K562 (cell line): ENCODE data around the gene SLC48A1. TPM values are rescaled to one million over a fixed set of nuclear protein-coding genes. Genes with fewer than 3 reads are reported as not detected.

Experiments used
- ARID3A ChIP-seq: IDR thresholded peaks from 2 replicates; pipeline ENCODE4 v1.6.1; 2012; ENCODE audit warnings: low read depth, low read length, improper control_type of control experiment, borderline replicate concordance
- DEAF1 ChIP-seq: fragments of 450-650 bp; formaldehyde crosslinking; IDR thresholded peaks from 2 replicates; pipeline ENCODE4 v1.4.0; 2020; ENCODE audit warnings: mild to moderate bottlenecking, moderate library complexity
- ELF1 ChIP-seq: fragments of 200-800 bp; sonication (Bioruptor generic); IDR thresholded peaks from 2 replicates; pipeline ENCODE4 v1.6.1; 2016; ENCODE audit warnings: missing genetic modification characterization, missing compliant biosample characterization
- HSF4 ChIP-seq: fragments of 250-450 bp; sonication (Bioruptor Pico); IDR thresholded peaks from 2 replicates; pipeline ENCODE4 v2.1.2; 2022; ENCODE audit warnings: mild to moderate bottlenecking, moderate library complexity, borderline replicate concordance
- PTRF ChIP-seq: fragments of 450-650 bp; IDR thresholded peaks from 2 replicates; pipeline ENCODE4 v1.6.1; 2016; ENCODE audit warnings: mild to moderate bottlenecking, missing genetic modification characterization, missing compliant biosample characterization
- SIN3A ChIP-seq, 2 experiments: fragments of 150-350 bp in 1 of 2; IDR thresholded peaks; 2 replicates each; pipeline ENCODE4 v1.6.1; 2011 to 2016; ENCODE audit warnings: borderline replicate concordance in 2 of 2, low read depth in 2 of 2, low read length in 2 of 2, mild to moderate bottlenecking in 2 of 2, moderate library complexity in 2 of 2; ENCODE audit not compliant: control insufficient read depth in 1 of 2
- SMAD4 ChIP-seq: fragments of 250-450 bp; sonication (Bioruptor Pico); conservative IDR thresholded peaks from 2 replicates; pipeline ENCODE4 v1.8.0; 2021; ENCODE audit warnings: inconsistent platforms, mild to moderate bottlenecking, moderate library complexity
- ZBED1 ChIP-seq: IDR thresholded peaks from 2 replicates; pipeline ENCODE4 v1.6.1; 2014
- ZSCAN32 ChIP-seq: fragments of 450-650 bp; formaldehyde crosslinking; IDR thresholded peaks from 2 replicates; pipeline ENCODE4 v1.4.0; 2020; ENCODE audit warnings: mild to moderate bottlenecking, moderate library complexity
- polyA plus RNA-seq, 8 experiments: library from polyadenylated mRNA; depleted of rRNA in 4 of 8; stranded (reverse) in 5 of 8; unstranded in 3 of 8; fragments of >200 nt; fragmentation: Nextera tagmentation in 2 of 8; fragmentation: Illumina TruSeq in 1 of 8; extraction: Ambion mirVana in 2 of 8; extraction: Trizol in 1 of 8; gene quantifications; 2 replicates each; pipeline versions ENCODE4 v1.2.1 to v1.2.3, GENCODE V29; 2011 to 2014; ENCODE audit warnings: inconsistent platforms in 1 of 8, missing spikeins in 1 of 8
- total RNA-seq, 7 experiments: library from RNA; depleted of rRNA in 6 of 7; stranded (reverse); fragments of >200 nt in 6 of 7; fragmentation: Illumina TruSeq in 2 of 7; extraction: Trizol in 2 of 7; gene quantifications; 2 replicates each; pipeline versions ENCODE4 v1.2.1 to v1.2.3, GENCODE V29; 2011 to 2021; ENCODE audit warnings: low replicate concordance in 1 of 7
- TF ChIP-seq, protein P1 (sequence below), 2 experiments: fragments of 450-650 bp; IDR thresholded peaks; 2 replicates each; pipeline ENCODE4 v1.6.1; 2018; ENCODE audit warnings: mild to moderate bottlenecking in 2 of 2, low read depth in 1 of 2; ENCODE audit not compliant: partially characterized antibody in 2 of 2
- TF ChIP-seq, protein P2 (sequence below): fragments of 450-650 bp; IDR thresholded peaks from 2 replicates; pipeline ENCODE4 v1.6.1; 2016; ENCODE audit warnings: low read depth

Gene SLC48A1
- total and polyA plus RNA-seq, 9 of the 15 experiments (the other 6 are each of a cell fraction or from before 2014, with no cell fraction given): 10.7 to 37.5 (median 18.7) TPM

DNA sequence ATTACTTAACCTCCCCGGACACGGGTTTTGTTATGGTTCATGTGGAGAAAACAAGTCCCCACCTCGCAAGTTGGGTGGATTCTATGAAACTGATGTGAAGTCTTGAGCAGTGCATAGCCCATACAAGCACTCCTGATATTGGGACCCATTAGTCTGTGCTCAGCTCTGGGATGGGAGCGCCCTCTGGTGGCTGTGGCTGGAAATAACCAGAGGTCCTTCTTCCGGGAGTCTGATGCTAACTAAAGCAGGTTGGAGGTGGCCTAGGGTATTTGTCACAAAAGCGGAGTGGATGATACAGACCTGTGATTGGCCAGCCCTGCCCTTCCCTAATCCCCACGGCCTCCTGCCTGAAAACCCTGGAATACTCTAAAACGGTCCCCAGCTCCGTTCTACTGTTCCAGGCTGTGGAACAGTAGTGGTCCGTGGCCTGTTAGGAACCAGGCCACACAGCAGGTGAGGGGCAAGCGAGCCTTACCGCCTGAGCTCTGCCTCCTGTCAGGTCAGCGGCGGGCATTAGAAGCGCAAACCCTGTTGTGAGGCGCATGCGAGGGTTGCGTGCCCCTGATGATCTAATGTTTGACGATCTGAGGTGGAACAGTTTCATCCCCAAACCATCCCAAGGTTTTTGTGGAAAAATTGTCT is 6.4 kb downstream of the SLC48A1 start (continued):
- TF ChIP-seq, protein P1, sequence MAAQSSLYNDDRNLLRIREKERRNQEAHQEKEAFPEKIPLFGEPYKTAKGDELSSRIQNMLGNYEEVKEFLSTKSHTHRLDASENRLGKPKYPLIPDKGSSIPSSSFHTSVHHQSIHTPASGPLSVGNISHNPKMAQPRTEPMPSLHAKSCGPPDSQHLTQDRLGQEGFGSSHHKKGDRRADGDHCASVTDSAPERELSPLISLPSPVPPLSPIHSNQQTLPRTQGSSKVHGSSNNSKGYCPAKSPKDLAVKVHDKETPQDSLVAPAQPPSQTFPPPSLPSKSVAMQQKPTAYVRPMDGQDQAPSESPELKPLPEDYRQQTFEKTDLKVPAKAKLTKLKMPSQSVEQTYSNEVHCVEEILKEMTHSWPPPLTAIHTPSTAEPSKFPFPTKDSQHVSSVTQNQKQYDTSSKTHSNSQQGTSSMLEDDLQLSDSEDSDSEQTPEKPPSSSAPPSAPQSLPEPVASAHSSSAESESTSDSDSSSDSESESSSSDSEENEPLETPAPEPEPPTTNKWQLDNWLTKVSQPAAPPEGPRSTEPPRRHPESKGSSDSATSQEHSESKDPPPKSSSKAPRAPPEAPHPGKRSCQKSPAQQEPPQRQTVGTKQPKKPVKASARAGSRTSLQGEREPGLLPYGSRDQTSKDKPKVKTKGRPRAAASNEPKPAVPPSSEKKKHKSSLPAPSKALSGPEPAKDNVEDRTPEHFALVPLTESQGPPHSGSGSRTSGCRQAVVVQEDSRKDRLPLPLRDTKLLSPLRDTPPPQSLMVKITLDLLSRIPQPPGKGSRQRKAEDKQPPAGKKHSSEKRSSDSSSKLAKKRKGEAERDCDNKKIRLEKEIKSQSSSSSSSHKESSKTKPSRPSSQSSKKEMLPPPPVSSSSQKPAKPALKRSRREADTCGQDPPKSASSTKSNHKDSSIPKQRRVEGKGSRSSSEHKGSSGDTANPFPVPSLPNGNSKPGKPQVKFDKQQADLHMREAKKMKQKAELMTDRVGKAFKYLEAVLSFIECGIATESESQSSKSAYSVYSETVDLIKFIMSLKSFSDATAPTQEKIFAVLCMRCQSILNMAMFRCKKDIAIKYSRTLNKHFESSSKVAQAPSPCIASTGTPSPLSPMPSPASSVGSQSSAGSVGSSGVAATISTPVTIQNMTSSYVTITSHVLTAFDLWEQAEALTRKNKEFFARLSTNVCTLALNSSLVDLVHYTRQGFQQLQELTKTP (IDR thresholded peaks at IDR 0.05; ENCODE audit: low read depth in 1 of 2, partially characterized antibody in 2 of 2): no peak
- no peak for TF ChIP-seq SMAD4 (CRISPR knock-in tag)
- TF ChIP-seq PTRF (tag): no peak
- TF ChIP-seq ARID3A: no peak
- no peak for TF ChIP-seq SIN3A (IDR thresholded peaks at IDR 0.05; ENCODE audit: borderline replicate concordance in 2 of 2, control insufficient read depth in 1 of 2, low read depth in 2 of 2, low read length in 2 of 2)
- TF ChIP-seq, protein P2, sequence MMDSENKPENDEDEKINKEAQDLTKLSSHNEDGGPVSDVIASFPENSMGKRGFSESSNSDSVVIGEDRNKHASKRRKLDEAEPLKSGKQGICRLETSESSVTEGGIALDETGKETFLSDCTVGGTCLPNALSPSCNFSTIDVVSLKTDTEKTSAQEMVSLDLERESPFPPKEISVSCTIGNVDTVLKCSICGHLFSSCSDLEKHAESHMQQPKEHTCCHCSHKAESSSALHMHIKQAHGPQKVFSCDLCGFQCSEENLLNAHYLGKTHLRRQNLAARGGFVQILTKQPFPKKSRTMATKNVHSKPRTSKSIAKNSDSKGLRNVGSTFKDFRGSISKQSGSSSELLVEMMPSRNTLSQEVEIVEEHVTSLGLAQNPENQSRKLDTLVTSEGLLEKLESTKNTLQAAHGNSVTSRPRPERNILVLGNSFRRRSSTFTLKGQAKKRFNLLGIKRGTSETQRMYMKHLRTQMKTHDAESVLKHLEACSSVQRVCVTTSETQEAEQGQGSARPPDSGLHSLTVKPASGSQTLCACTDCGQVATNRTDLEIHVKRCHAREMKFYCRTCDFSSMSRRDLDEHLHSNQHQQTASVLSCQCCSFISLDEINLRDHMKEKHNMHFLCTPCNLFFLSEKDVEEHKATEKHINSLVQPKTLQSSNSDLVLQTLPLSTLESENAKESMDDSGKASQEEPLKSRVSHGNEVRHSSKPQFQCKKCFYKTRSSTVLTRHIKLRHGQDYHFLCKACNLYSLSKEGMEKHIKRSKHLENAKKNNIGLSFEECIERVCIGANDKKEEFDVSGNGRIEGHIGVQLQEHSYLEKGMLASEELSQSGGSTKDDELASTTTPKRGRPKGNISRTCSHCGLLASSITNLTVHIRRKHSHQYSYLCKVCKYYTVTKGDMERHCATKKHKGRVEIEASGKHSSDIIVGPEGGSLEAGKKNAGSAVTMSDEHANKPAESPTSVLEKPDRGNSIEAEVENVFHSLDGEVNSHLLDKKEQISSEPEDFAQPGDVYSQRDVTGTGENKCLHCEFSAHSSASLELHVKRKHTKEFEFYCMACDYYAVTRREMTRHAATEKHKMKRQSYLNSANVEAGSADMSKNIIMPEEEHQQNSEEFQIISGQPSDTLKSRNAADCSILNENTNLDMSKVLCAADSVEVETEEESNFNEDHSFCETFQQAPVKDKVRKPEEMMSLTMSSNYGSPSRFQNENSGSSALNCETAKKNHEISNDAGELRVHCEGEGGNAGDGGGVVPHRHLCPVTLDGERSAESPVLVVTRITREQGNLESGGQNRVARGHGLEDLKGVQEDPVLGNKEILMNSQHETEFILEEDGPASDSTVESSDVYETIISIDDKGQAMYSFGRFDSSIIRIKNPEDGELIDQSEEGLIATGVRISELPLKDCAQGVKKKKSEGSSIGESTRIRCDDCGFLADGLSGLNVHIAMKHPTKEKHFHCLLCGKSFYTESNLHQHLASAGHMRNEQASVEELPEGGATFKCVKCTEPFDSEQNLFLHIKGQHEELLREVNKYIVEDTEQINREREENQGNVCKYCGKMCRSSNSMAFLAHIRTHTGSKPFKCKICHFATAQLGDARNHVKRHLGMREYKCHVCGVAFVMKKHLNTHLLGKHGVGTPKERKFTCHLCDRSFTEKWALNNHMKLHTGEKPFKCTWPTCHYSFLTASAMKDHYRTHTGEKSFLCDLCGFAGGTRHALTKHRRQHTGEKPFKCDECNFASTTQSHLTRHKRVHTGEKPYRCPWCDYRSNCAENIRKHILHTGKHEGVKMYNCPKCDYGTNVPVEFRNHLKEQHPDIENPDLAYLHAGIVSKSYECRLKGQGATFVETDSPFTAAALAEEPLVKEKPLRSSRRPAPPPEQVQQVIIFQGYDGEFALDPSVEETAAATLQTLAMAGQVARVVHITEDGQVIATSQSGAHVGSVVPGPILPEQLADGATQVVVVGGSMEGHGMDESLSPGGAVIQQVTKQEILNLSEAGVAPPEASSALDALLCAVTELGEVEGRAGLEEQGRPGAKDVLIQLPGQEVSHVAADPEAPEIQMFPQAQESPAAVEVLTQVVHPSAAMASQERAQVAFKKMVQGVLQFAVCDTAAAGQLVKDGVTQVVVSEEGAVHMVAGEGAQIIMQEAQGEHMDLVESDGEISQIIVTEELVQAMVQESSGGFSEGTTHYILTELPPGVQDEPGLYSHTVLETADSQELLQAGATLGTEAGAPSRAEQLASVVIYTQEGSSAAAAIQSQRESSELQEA: no peak
- peak; percentile 85 for TF ChIP-seq DEAF1 (CRISPR knock-in tag)
- TF ChIP-seq ZBED1: no peak
- no peak for TF ChIP-seq HSF4 (CRISPR knock-in tag)
- TF ChIP-seq ZSCAN32 (CRISPR knock-in tag): no peak
- TF ChIP-seq ELF1: peak; percentile 86
